H54 (cell line): Measurements from ENCODE around the gene APLP2.

Experiments
- DNase-seq: peaks from one replicate; pipeline ENCODE4 v3.0.0; 2011; ENCODE audit warnings: low spot score, mixed read lengths; ENCODE audit not compliant: insufficient read length
- FAIRE-seq: peaks from 3 replicates; lab custom pipeline; 2011; peaks lifted over from hg19 to GRCh38; lab: Jason Lieb, UNC
- POLR2A ChIP-seq: IDR thresholded peaks from 2 replicates; pipeline ENCODE4 v1.6.1; 2011; ENCODE audit warnings: low read depth, mild to moderate bottlenecking, low read length

Gene APLP2

GRCh38 chr11:130126516-130126915 is 56.8 kb downstream of the APLP2 start:
- FAIRE-seq (no peak), DNase-seq (no peak)
- TF ChIP-seq POLR2A = no peak

GRCh38 chr11:130127509-130127908 is 57.8 kb downstream of the APLP2 start:
- no peak for TF ChIP-seq POLR2A
- FAIRE-seq (no peak), DNase-seq (no peak)

- TF ChIP-seq POLR2A = no peak
- no peak for FAIRE-seq
- DNase-seq = no peak
Measured at GRCh38 chr11:130128626-130129025, 58.9 kb downstream of the APLP2 start.

GRCh38 chr11:130129922-130130321 is 60.2 kb downstream of the APLP2 start:
- no peak for TF ChIP-seq POLR2A
- no peak for DNase-seq
- no peak for FAIRE-seq

- DNase-seq (peak; percentile 33), FAIRE-seq (no peak)
- TF ChIP-seq POLR2A = no peak
Measured at GRCh38 chr11:130131961-130132850, 62.5 kb downstream of the APLP2 start.

- no peak for TF ChIP-seq POLR2A
- no peak for FAIRE-seq
- DNase-seq = no peak
Measured at GRCh38 chr11:130133716-130134115, 64.0 kb downstream of the APLP2 start.

- TF ChIP-seq POLR2A = no peak
- DNase-seq (no peak), FAIRE-seq (no peak)
Measured at GRCh38 chr11:130136107-130136506, 66.4 kb downstream of the APLP2 start.

GRCh38 chr11:130137999-130138398 is 68.3 kb downstream of the APLP2 start:
- TF ChIP-seq POLR2A = no peak
- DNase-seq = no peak
- FAIRE-seq = no peak

- DNase-seq (no peak), FAIRE-seq (no peak)
- TF ChIP-seq POLR2A = no peak
Measured at GRCh38 chr11:130139401-130139800, 69.7 kb downstream of the APLP2 start.

- FAIRE-seq (no peak), DNase-seq (no peak)
- TF ChIP-seq POLR2A = no peak
Measured at GRCh38 chr11:130141561-130142341, 72.1 kb downstream of the APLP2 start.

GRCh38 chr11:130144141-130144540 is 74.4 kb downstream of the APLP2 start:
- DNase-seq = no peak
- no peak for FAIRE-seq
- TF ChIP-seq POLR2A = no peak

GRCh38 chr11:130144861-130145281 is 75.2 kb downstream of the APLP2 start:
- no peak for FAIRE-seq

GRCh38 chr11:130145311-130145812 is 75.7 kb downstream of the APLP2 start:
- TF ChIP-seq POLR2A = no peak
- DNase-seq (no peak), FAIRE-seq (no peak)

More at GRCh38 chr11:130144861-130145281, 75.2 kb downstream of the APLP2 start:
- DNase-seq = no peak
- TF ChIP-seq POLR2A = no peak

- DNase-seq = no peak
- FAIRE-seq = no peak
- TF ChIP-seq POLR2A = no peak
Measured at GRCh38 chr11:130145975-130146776, 76.5 kb downstream of the APLP2 start.
